HT-29 (cell line): ENCODE results near the gene INVS. TPM values are rescaled to one million over a fixed set of nuclear protein-coding genes. Genes with fewer than 3 reads are reported as not detected.
"Not testable (repeated sequence)": the region's sequence is repeated elsewhere in the genome, so short reads cannot be mapped to it uniquely, and the experiment has no call there.

Experiments
- DNase-seq: peaks from one replicate; pipeline ENCODE4 v3.0.0-alpha.2; 2015; ENCODE audit warnings: low spot score
- total RNA-seq: library from RNA; depleted of rRNA; stranded (reverse); fragments of >200 nt; shearing (Covaris generic); gene quantifications from 2 replicates; pipeline ENCODE4 v1.2.3, GENCODE V29; 2014

INVS gene
- total RNA-seq, 1 experiment from 2014 or later, result 10.4 TPM

GRCh38 chr9:100197553-100197952 lies 98.5 kb downstream of the INVS start:
- DNase-seq, result no peak

- no peak for DNase-seq
Measured at GRCh38 chr9:100202806-100203205, 103.8 kb downstream of the INVS start.

DNA sequence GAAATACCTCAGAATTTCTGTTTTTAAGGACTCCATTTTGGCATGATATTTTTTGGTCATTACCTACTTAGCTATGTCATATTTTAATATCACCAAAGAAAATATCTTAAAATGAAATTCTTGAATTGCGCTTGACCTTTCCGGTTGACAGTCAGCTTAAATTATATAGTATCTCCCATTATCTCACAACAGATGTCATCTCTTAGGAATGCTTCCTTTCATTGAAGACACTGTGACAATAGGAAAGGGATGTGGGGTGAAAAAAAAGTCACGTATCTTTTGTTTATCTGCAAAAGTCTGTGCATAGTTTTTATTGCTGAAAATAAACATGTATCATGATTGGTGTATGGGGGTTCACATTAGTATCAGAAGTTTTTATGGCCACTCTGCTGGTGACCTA lies 105.8 kb downstream of the INVS start:
- DNase-seq, result no peak

- no peak for DNase-seq
Measured at GRCh38 chr9:100206899-100207298, 107.9 kb downstream of the INVS start.

DNA sequence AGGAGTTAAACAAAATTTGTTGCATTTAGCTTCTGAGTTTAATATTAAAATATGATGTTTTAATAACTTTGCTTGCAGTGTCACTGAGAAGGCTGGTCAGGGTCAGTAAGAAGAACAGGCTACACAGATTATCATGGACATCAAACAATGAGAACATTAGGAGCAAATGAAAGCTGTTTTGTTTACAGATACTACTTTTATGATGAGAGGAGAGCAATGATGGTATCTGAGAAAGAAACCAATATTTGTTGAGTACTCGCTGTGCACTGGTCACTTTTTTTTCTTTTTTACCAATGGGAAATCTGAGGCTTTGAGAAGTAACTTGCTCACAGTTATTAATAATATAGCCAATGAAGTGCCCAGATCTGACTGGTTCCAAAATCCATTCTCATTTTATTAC lies 109.6 kb downstream of the INVS start:
- no peak for DNase-seq

DNA sequence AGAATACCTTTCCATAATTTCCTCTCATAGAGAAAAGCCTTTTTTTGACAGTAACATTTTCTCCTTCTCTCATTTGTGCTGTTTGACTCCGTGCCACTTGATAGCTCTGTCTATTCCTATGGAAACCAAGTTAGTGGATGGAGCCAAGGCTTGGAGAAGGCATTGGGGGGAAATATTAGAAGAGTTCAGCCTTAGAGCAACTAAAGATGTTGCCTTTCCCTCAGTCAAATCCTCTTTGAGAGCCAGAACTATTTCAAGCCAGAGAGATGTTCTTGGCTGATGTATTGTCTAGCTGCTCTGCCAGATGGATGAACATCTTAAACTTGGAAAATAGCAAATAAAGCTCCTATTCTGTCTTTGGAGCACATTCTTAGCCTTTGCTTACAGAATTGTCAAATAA lies 112.4 kb downstream of the INVS start:
- DNase-seq, result no peak

DNA sequence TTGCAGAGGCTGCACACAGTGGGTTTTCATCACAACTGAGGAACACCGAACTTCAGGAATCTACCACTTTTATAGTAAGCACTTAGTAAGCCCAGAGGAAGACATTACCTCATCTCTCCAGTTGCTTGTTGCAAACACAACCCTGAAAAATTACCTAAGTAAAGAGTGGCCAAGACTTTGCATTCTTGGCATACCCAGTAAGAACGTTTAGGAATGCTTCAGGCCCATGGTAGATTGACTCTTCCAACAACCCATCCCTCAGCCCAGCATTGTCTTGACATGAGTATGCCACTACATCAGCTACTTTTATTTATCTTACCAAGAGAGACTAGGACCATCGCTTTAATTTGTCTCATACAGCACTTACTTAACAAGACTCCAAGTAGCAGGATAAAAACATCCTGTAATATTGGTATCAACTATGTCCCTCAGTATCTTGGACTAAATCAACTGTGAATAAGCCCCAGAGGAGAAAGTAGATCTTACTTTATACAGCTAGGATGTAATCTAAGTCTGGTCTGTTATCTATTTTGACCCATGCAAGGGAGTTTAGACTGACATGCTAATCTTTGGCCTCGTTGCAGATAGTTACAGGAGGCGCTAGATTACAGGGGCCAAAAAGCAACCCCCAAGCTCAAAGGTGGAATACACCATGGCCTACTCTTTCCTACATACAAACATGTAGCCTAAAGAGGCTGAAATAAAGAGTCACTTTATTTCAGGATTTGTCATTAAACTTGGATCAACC lies 114.9 kb downstream of the INVS start:
- DNase-seq, result no peak

DNA sequence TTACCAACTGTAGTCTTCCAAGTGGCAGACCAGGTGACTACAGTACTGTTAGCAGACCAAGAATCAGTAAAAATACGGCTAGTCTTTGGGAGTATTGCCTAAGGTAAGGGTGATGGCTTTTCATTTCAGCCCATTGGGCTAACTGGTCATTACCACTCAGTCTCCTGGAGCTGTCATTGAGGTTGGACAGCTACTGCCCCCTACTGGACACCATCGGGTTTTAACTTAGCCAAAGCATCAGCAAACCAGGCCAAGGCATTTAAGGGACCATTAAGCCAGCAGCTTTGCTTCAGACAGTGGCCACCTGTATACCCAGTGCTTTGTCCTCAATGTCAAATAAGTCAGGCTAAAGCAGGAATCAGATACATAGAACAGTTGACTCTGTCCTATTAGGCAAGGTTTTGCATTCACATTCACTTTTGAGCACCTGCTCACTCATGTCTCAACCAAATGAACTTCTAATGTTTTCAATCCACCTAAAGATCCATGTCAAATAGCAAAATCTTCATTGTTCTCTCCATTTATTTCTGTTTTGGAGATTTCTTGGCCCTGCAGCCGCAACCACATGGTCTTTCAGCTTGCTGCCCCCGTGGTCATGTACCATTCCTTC lies 117.2 kb downstream of the INVS start:
- DNase-seq, result peak; percentile 67

GRCh38 chr9:100217536-100217935 lies 118.5 kb downstream of the INVS start:
- no peak for DNase-seq

DNA sequence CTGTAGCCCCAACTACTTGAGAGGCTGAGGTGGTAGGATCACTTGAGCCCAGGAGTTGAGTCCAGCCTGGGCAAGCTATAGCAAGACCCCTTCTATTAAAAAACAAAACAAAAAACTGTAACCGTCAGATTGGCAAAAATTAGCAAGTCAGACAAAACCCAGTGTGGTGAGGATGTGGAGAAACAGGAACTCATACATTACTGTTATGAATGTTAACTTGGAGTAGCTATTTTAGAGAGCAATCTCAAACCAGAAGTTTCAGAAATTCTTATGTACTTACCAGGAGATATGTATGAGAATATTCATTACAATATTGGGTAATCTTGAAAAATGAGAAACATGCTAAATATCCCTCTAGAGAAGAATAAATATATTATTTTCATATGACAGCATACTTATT lies 120.3 kb downstream of the INVS start:
- DNase-seq, result no peak

- DNase-seq, result no peak
Measured at GRCh38 chr9:100220936-100221335, 121.9 kb downstream of the INVS start.

- no peak for DNase-seq
Measured at GRCh38 chr9:100221538-100221937, 122.5 kb downstream of the INVS start.

- DNase-seq, result peak; percentile 35
Measured at GRCh38 chr9:100222674-100223073, 123.6 kb downstream of the INVS start.

GRCh38 chr9:100227636-100228035 lies 128.6 kb downstream of the INVS start:
- no peak for DNase-seq

GRCh38 chr9:100228352-100228869 lies 129.4 kb downstream of the INVS start:
- DNase-seq, result no peak

DNA sequence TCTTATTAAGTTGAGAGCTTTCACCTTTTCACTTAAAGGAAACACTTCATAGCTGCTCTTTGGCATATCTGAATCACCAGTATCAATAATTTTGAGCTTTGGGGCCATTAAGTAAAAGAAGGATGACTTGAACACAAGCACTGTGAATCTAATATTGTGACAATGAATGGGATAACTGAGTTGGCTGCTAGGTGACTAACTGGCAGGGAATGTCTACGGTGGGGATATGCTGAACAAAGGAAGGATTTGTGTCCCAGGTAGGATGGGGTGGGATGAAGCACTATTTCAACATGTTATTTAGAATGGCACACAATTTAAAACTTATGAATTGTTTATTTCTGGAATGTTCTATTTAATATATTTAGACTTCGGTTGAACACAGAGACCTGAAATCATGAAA lies 130.1 kb downstream of the INVS start:
- DNase-seq, result no peak

DNA sequence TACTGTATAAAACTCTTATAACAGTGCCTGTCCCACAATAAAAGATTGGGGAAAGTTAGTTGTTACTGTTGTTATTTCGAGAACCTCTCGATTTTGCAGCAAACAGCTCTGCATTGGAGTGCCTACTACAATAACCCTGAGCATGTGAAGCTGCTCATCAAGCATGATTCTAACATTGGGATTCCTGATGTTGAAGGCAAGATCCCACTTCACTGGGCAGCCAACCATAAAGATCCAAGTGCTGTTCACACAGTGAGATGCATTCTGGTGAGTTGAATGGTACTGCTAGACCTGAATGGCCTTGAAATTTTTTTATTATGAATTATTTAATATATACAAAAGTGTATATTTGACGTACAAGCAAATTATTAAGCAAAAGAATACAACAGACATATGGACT lies 130.5 kb downstream of the INVS start:
- DNase-seq, result no peak

DNA sequence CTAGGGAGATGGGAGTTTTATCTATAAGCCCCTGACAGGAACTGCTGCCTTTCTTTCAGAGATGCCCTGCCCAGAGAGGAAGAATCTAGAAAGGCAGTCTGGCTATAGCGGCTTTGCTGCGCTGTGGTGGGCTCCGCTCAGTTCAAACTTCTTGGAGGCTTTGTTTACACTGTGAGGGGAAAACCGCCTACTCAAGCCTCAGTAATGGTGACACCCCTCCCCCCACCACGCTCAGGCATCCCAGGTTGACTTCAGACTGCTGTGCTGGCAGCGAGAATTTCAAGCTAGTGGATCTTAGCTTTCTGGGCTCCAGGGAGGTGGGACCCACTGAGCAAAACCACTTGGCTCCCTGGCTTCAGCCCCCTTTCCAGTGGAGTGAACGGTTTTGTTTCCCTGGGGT lies 137.9 kb downstream of the INVS start:
- DNase-seq, result not testable (repeated sequence)

- no peak for DNase-seq
Measured at GRCh38 chr9:100240512-100240911, 141.5 kb downstream of the INVS start.

- no peak for DNase-seq
Measured at GRCh38 chr9:100267211-100267610, 168.2 kb downstream of the INVS start.

GRCh38 chr9:100268271-100268670 lies 169.2 kb downstream of the INVS start:
- no peak for DNase-seq

DNA sequence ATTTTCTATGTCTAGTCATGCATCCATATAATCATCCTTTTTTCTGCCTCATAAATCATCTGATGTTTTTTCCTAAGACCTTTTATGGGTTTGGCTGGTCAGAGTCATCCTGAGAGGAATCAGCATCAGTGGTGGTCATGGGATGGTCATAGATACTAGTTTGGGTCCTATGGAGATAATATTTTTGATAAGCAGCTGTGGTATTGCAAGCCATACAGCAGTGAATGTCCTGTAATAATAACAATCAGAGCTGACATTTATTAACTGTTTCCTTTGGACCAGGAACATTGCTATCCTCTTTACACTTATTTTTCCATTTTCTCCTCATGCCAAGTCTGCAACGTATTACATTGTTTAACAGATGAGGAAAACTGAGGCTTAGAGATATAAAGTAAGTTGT lies 170.6 kb downstream of the INVS start:
- DNase-seq, result no peak
